ENCODE data around the gene QRSL1. TPM values are rescaled to one million over a fixed set of nuclear protein-coding genes. Genes with fewer than 3 reads are reported as not detected.

The QRSL1 gene
- total RNA-seq, 1 donor from 2014 or later, result 9.8 TPM

GRCh38 chr6:106613590-106613989 lies 15.8 kb upstream of the QRSL1 start:
- Mint-ChIP-seq H3K27ac (ENCODE audit: unreplicated experiment) (no peak overlapping the region), H3K4me3 (ENCODE audit: unreplicated experiment) (no peak overlapping the region), H3K27me3 (ENCODE audit: low read depth, unreplicated experiment) (no peaks in the 10 kb centered on the region), H3K9me3 (ENCODE audit: unreplicated experiment) (no peaks in the 10 kb centered on the region), H3K36me3 (ENCODE audit: low read depth, unreplicated experiment) (peaks cover 2% of the 10 kb centered on the region), H3K4me1 (ENCODE audit: low read depth, unreplicated experiment) (no peaks in the 10 kb centered on the region)
- Histone ChIP-seq H4K20me1 (ENCODE audit: insufficient read depth, low read length) (no peaks in the 10 kb centered on the region), H3K36me3 (ENCODE audit: insufficient read depth, low read length) (no peaks in the 10 kb centered on the region), H3K9ac (ENCODE audit: low read length) (no peak overlapping the region), H3K27me3 (ENCODE audit: insufficient read depth, low read length) (no peaks in the 10 kb centered on the region), H3K79me2 (ENCODE audit: insufficient read depth, low read length) (no peaks in the 10 kb centered on the region), H2AFZ (ENCODE audit: low read depth, low read length) (no peak overlapping the region), H3K4me2 (ENCODE audit: low read length) (no peak overlapping the region), H3K4me1 (ENCODE audit: insufficient read depth, low read length) (no peaks in the 10 kb centered on the region), H3K27ac (ENCODE audit: low read depth, low read length) (no peak overlapping the region), H3K4me3 (ENCODE audit: insufficient read depth, low read depth, low read length) (no peak overlapping the region), H3K9me3 (ENCODE audit: insufficient read depth, low read depth, low read length) (no peaks in the 10 kb centered on the region)
- TF ChIP-seq, protein P1, sequence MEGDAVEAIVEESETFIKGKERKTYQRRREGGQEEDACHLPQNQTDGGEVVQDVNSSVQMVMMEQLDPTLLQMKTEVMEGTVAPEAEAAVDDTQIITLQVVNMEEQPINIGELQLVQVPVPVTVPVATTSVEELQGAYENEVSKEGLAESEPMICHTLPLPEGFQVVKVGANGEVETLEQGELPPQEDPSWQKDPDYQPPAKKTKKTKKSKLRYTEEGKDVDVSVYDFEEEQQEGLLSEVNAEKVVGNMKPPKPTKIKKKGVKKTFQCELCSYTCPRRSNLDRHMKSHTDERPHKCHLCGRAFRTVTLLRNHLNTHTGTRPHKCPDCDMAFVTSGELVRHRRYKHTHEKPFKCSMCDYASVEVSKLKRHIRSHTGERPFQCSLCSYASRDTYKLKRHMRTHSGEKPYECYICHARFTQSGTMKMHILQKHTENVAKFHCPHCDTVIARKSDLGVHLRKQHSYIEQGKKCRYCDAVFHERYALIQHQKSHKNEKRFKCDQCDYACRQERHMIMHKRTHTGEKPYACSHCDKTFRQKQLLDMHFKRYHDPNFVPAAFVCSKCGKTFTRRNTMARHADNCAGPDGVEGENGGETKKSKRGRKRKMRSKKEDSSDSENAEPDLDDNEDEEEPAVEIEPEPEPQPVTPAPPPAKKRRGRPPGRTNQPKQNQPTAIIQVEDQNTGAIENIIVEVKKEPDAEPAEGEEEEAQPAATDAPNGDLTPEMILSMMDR (IDR thresholded peaks at IDR 0.05; ENCODE audit: insufficient read depth, low read depth, low read length), result no peak
- no peak for TF ChIP-seq EZH2 (IDR thresholded peaks at IDR 0.05; ENCODE audit: insufficient read depth, low read length)
- FAIRE-seq (no peak), DNase-seq (ENCODE audit: low read depth) (no peak)

DNA sequence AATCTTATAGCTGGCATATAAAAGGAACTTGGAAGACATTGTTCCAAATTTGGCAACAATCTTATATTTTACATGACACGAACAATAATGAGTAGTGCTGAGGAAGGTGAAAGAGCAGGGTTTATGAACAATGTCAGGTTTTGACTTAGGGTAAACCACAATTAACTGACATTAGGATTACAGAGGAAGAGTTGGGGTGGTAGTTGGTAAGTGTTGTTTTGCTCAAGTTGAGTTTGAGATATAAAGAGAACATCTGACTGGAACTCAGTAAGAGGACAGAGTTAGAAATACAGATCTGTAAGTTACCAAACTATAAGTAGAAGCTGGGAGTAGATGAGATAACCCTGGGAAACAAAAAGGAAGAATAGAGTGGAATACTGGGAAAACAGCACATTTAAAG lies 15.2 kb upstream of the QRSL1 start:
- Histone ChIP-seq H2AFZ (ENCODE audit: low read depth, low read length) (no peak overlapping the region), H3K79me2 (ENCODE audit: insufficient read depth, low read length) (no peaks in the 10 kb centered on the region), H3K4me2 (ENCODE audit: low read length) (no peak overlapping the region), H4K20me1 (ENCODE audit: insufficient read depth, low read length) (no peaks in the 10 kb centered on the region), H3K4me3 (ENCODE audit: insufficient read depth, low read depth, low read length) (no peak overlapping the region), H3K9ac (ENCODE audit: low read length) (no peak overlapping the region), H3K27ac (ENCODE audit: low read depth, low read length) (no peak overlapping the region), H3K36me3 (ENCODE audit: insufficient read depth, low read length) (no peaks in the 10 kb centered on the region), H3K27me3 (ENCODE audit: insufficient read depth, low read length) (no peaks in the 10 kb centered on the region), H3K4me1 (ENCODE audit: insufficient read depth, low read length) (no peaks in the 10 kb centered on the region), H3K9me3 (ENCODE audit: insufficient read depth, low read depth, low read length) (no peaks in the 10 kb centered on the region)
- Mint-ChIP-seq H3K27me3 (ENCODE audit: low read depth, unreplicated experiment) (no peaks in the 10 kb centered on the region), H3K4me1 (ENCODE audit: low read depth, unreplicated experiment) (no peaks in the 10 kb centered on the region), H3K36me3 (ENCODE audit: low read depth, unreplicated experiment) (peaks cover 2% of the 10 kb centered on the region), H3K27ac (ENCODE audit: unreplicated experiment) (no peak overlapping the region), H3K4me3 (ENCODE audit: unreplicated experiment) (no peak overlapping the region), H3K9me3 (ENCODE audit: unreplicated experiment) (no peaks in the 10 kb centered on the region)
- TF ChIP-seq, protein P1 (IDR thresholded peaks at IDR 0.05; ENCODE audit: insufficient read depth, low read depth, low read length), result no peak
- TF ChIP-seq EZH2 (IDR thresholded peaks at IDR 0.05; ENCODE audit: insufficient read depth, low read length), result no peak
- DNase-seq (ENCODE audit: low read depth) (no peak), FAIRE-seq (no peak)

- no peaks in the 10 kb centered on the region for H3K79me2 ChIP-seq (ENCODE audit: insufficient read depth, low read length)
- H3K4me2 ChIP-seq (ENCODE audit: low read length), result no peak overlapping the region
- peaks cover 2% of the 10 kb centered on the region for H3K36me3 Mint-ChIP-seq (ENCODE audit: low read depth, unreplicated experiment)
- H3K36me3 ChIP-seq (ENCODE audit: insufficient read depth, low read length), result no peaks in the 10 kb centered on the region
- no peak overlapping the region for H3K9ac ChIP-seq (ENCODE audit: low read length)
- H3K9me3 Mint-ChIP-seq (ENCODE audit: unreplicated experiment), result no peaks in the 10 kb centered on the region
- H3K27ac ChIP-seq (ENCODE audit: low read depth, low read length), result no peak overlapping the region
- no peak overlapping the region for H2AFZ ChIP-seq (ENCODE audit: low read depth, low read length)
- no peak overlapping the region for H3K4me3 Mint-ChIP-seq (ENCODE audit: unreplicated experiment)
- FAIRE-seq, result no peak
- no peaks in the 10 kb centered on the region for H3K27me3 Mint-ChIP-seq (ENCODE audit: low read depth, unreplicated experiment)
- no peak overlapping the region for H3K27ac Mint-ChIP-seq (ENCODE audit: unreplicated experiment)
- H3K9me3 ChIP-seq (ENCODE audit: insufficient read depth, low read depth, low read length), result no peaks in the 10 kb centered on the region
- no peaks in the 10 kb centered on the region for H3K27me3 ChIP-seq (ENCODE audit: insufficient read depth, low read length)
- H3K4me3 ChIP-seq (ENCODE audit: insufficient read depth, low read depth, low read length), result no peak overlapping the region
- no peak for TF ChIP-seq EZH2 (IDR thresholded peaks at IDR 0.05; ENCODE audit: insufficient read depth, low read length)
- TF ChIP-seq, protein P1 (IDR thresholded peaks at IDR 0.05; ENCODE audit: insufficient read depth, low read depth, low read length), result no peak
- H3K4me1 ChIP-seq (ENCODE audit: insufficient read depth, low read length), result no peaks in the 10 kb centered on the region
- H3K4me1 Mint-ChIP-seq (ENCODE audit: low read depth, unreplicated experiment), result no peaks in the 10 kb centered on the region
- DNase-seq (ENCODE audit: low read depth), result no peak
- H4K20me1 ChIP-seq (ENCODE audit: insufficient read depth, low read length), result no peaks in the 10 kb centered on the region
Measured at GRCh38 chr6:106614592-106615257, 14.7 kb upstream of the QRSL1 start.

Measured in astrocyte (in vitro differentiated cells and primary cell).